HepG2 (cell line): ENCODE measurements around the gene ALDOA. TPM values are rescaled to one million over a fixed set of nuclear protein-coding genes. Genes with fewer than 3 reads are reported as not detected.
A peak's percentile ranks its signal among the peaks of the same experiment; 100 is the strongest.

Experiments
- ARNT ChIP-seq: fragments of 450-650 bp; IDR thresholded peaks from 2 replicates; pipeline ENCODE4 v1.6.1; 2017
- BHLHE40 ChIP-seq: IDR thresholded peaks from 2 replicates; pipeline ENCODE4 v1.6.1; 2011; ENCODE audit warnings: low read length, improper control_type of control experiment
- CCAR2 ChIP-seq: fragments of 200-400 bp; formaldehyde crosslinking; optimal IDR thresholded peaks from 2 replicates; pipeline ENCODE3; 2018; ENCODE audit warnings: low read depth, mild to moderate bottlenecking, low read length, moderate library complexity
- DMTF1 ChIP-seq: sonication (generic); formaldehyde crosslinking; IDR thresholded peaks from 2 replicates; pipeline ENCODE4 v1.4.0; 2020; ENCODE audit warnings: mild to moderate bottlenecking, missing genetic modification reagents
- FIP1L1 ChIP-seq: fragments of 200-400 bp; formaldehyde crosslinking; IDR thresholded peaks from 2 replicates; pipeline ENCODE4 v1.6.1; 2018; ENCODE audit warnings: low read depth, mild to moderate bottlenecking, low read length, moderate library complexity, borderline replicate concordance; ENCODE audit not compliant: insufficient read depth
- FOXA1 ChIP-seq, 2 experiments: fragments of 450-650 bp in 1 of 2; sonication (generic) in 1 of 2; formaldehyde crosslinking in 1 of 2; IDR thresholded peaks; 2 replicates each; pipeline versions ENCODE4 v1.4.0 to v1.6.1; 2016 to 2020; ENCODE audit warnings: missing genetic modification reagents in 1 of 2
- FOXM1 ChIP-seq: sonication (generic); formaldehyde crosslinking; IDR thresholded peaks from 2 replicates; pipeline ENCODE4 v1.5.0; 2020; ENCODE audit warnings: missing genetic modification reagents
- GABPA ChIP-seq, 2 experiments: IDR thresholded peaks; 2 replicates each; pipeline ENCODE4 v1.6.1; 2011 to 2016; ENCODE audit warnings: low read depth in 2 of 2, low read length in 1 of 2, missing biosample characterization in 1 of 2, missing genetic modification characterization in 1 of 2
- HOXA9 ChIP-seq: sonication (generic); formaldehyde crosslinking; IDR thresholded peaks from 2 replicates; pipeline ENCODE4 v1.8.1; 2022; ENCODE audit warnings: missing genetic modification reagents, mild to moderate bottlenecking, moderate library complexity, borderline replicate concordance
- ISX ChIP-seq: sonication (generic); formaldehyde crosslinking; conservative IDR thresholded peaks from 2 replicates; pipeline ENCODE4 v1.5.0; 2020; ENCODE audit warnings: missing genetic modification reagents
- MXI1 ChIP-seq: IDR thresholded peaks from 3 replicates; pipeline ENCODE4 v1.6.1; 2012; ENCODE audit warnings: low read depth, low read length, inconsistent platforms, borderline replicate concordance
- NKX3-1 ChIP-seq: sonication (generic); formaldehyde crosslinking; IDR thresholded peaks from 2 replicates; pipeline ENCODE4 v1.5.0; 2020; ENCODE audit warnings: missing genetic modification reagents
- PHF5A ChIP-seq: IDR thresholded peaks from one replicate; pipeline ENCODE4 v1.6.1; 2018; ENCODE audit warnings: low read depth, missing genetic modification reagents; ENCODE audit not compliant: unreplicated experiment
- RCOR2 ChIP-seq: IDR thresholded peaks from 2 replicates; pipeline ENCODE4 v1.6.1; 2016; ENCODE audit warnings: missing biosample characterization, missing genetic modification reagents
- RFX1 ChIP-seq: fragments of 450-650 bp; IDR thresholded peaks from 2 replicates; pipeline ENCODE4 v1.6.1; 2017
- RNF2 ChIP-seq: fragments of 450-650 bp; conservative IDR thresholded peaks from 2 replicates; pipeline ENCODE4 v1.6.1; 2016; ENCODE audit warnings: low read depth
- RORA ChIP-seq: sonication (generic); formaldehyde crosslinking; IDR thresholded peaks from 2 replicates; pipeline ENCODE4 v1.5.0; 2020; ENCODE audit warnings: mild to moderate bottlenecking, missing genetic modification reagents, moderate library complexity
- SPEN ChIP-seq: sonication (generic); formaldehyde crosslinking; IDR thresholded peaks from 2 replicates; pipeline ENCODE4 v1.5.1; 2020; ENCODE audit warnings: low read depth, mild to moderate bottlenecking, missing genetic modification reagents
- TP53 ChIP-seq: sonication (generic); formaldehyde crosslinking; conservative IDR thresholded peaks from 2 replicates; pipeline ENCODE4 v1.4.0; 2020; ENCODE audit warnings: missing genetic modification reagents
- ZBTB38 ChIP-seq: sonication (generic); formaldehyde crosslinking; IDR thresholded peaks from 2 replicates; pipeline ENCODE4 v1.5.1; 2020; ENCODE audit warnings: mild to moderate bottlenecking, missing genetic modification reagents
- ZKSCAN8 ChIP-seq: IDR thresholded peaks from 2 replicates; pipeline ENCODE4 v1.6.1; 2016; ENCODE audit warnings: borderline replicate concordance, missing genetic modification reagents, missing compliant biosample characterization
- ZMYM3 ChIP-seq: sonication (generic); formaldehyde crosslinking; IDR thresholded peaks from 2 replicates; pipeline ENCODE4 v1.5.1; 2020; ENCODE audit warnings: mild to moderate bottlenecking, missing genetic modification reagents
- ZNF614 ChIP-seq: IDR thresholded peaks from 2 replicates; pipeline ENCODE4 v1.6.1; 2018; ENCODE audit warnings: missing biosample characterization, missing genetic modification reagents, inconsistent platforms, borderline replicate concordance
- ZNF652 ChIP-seq: IDR thresholded peaks from 2 replicates; pipeline ENCODE4 v1.6.1; 2016; ENCODE audit warnings: low read depth, borderline replicate concordance
- polyA plus RNA-seq, 8 experiments: library from polyadenylated mRNA; depleted of rRNA in 3 of 8; stranded (reverse) in 7 of 8; unstranded in 1 of 8; fragments of >200 nt; fragmentation: Illumina TruSeq in 4 of 8; extraction: Trizol in 4 of 8; gene quantifications; 2 replicates each; pipeline versions ENCODE4 v1.2.1 to v1.2.3, GENCODE V29; 2011 to 2016; ENCODE audit warnings: low read depth in 4 of 8, missing spikeins in 1 of 8, mixed read lengths in 1 of 8; ENCODE audit not compliant: insufficient read depth in 1 of 8
- total RNA-seq, 5 experiments: library from RNA; depleted of rRNA; stranded (reverse); fragments of >200 nt; fragmentation: Illumina TruSeq; extraction: Trizol; gene quantifications; 2 replicates each; pipeline ENCODE4 v1.2.3, GENCODE V29; 2016; ENCODE audit warnings: low read depth in 1 of 5
- TF ChIP-seq, protein P1 (sequence below): sonication (generic); formaldehyde crosslinking; conservative IDR thresholded peaks from 2 replicates; pipeline ENCODE4 v1.4.0; 2020; ENCODE audit warnings: missing genetic modification reagents
- TF ChIP-seq, protein P2 (sequence below): sonication (generic); formaldehyde crosslinking; IDR thresholded peaks from 2 replicates; pipeline ENCODE4 v1.9.0; 2021; ENCODE audit warnings: missing genetic modification reagents, borderline replicate concordance
- TF ChIP-seq, protein P3 (sequence below): sonication (generic); formaldehyde crosslinking; IDR thresholded peaks from 2 replicates; pipeline ENCODE4 v1.4.0; 2020; ENCODE audit warnings: missing genetic modification reagents

The ALDOA gene
- total and polyA plus RNA-seq, 2 of the 13 experiments (the other 11 are each of a cell fraction or from before 2014, with no cell fraction given), result 925 to 1,884 TPM

DNA sequence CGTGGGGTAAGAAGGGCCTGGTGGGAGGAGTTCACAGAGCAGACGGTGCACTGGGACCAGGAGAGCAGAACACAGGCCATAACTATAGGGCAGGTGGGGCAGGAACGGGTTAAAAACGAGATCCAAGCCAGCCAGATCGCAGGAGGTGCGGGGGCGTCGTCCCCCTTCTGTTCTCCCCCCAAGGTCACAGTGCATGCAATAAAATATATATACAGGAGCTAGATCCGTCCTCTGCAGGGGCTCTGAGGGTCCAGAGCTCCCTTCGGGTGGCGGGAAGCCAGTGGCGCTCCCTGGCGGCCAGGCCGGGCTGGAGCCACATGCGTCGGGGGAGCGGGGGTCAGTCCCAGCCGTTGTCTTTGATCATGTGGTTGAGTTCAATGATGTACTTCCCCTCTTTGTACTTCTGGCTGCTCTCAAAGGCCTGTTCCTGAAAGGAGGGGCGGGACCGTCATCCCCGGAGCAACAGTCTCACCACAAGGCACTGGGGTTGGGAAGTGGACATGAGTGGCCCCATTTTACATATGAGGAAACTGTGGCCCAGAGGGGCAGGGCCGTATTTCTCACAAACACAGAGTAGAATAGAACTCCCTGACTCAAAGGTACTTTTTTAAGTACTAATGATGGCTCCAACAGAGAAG lies 26.9 kb downstream of the ALDOA start (continued):
- peak; percentile 85 for TF ChIP-seq DMTF1 (CRISPR knock-in tag)
- TF ChIP-seq, protein P1, sequence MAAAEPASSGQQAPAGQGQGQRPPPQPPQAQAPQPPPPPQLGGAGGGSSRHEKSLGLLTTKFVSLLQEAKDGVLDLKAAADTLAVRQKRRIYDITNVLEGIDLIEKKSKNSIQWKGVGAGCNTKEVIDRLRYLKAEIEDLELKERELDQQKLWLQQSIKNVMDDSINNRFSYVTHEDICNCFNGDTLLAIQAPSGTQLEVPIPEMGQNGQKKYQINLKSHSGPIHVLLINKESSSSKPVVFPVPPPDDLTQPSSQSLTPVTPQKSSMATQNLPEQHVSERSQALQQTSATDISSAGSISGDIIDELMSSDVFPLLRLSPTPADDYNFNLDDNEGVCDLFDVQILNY, result peak; percentile 93
- 0 out of 2 replicates have a peak, but pooled peaks have one; percentile 15 for TF ChIP-seq FIP1L1
- 0 out of 2 replicates have a peak, but pooled peaks have one; percentile 37 for TF ChIP-seq ZBTB38 (CRISPR knock-in tag)
- TF ChIP-seq ZNF652, result peak; percentile 98
- peak; percentile 23; the same call in 1 of the 2 replicates for TF ChIP-seq GABPA (IDR thresholded peaks at IDR 0.05; ENCODE audit: low read depth, low read length)
- TF ChIP-seq GABPA (CRISPR knock-in tag; IDR thresholded peaks at IDR 0.05; ENCODE audit: low read depth), result peak; percentile 83
- no peak for TF ChIP-seq ISX (CRISPR knock-in tag)
- TF ChIP-seq ZMYM3 (CRISPR knock-in tag), result peak; percentile 97
- no peak for TF ChIP-seq FOXA1 (IDR thresholded peaks at IDR 0.05)
- TF ChIP-seq FOXA1 (CRISPR knock-in tag; IDR thresholded peaks at IDR 0.05), result no peak
- TF ChIP-seq FOXM1 (CRISPR knock-in tag), result no peak
- TF ChIP-seq ZNF614 (CRISPR knock-in tag), result peak; percentile 69; the same call in 1 of the 2 replicates
- TF ChIP-seq, protein P2, sequence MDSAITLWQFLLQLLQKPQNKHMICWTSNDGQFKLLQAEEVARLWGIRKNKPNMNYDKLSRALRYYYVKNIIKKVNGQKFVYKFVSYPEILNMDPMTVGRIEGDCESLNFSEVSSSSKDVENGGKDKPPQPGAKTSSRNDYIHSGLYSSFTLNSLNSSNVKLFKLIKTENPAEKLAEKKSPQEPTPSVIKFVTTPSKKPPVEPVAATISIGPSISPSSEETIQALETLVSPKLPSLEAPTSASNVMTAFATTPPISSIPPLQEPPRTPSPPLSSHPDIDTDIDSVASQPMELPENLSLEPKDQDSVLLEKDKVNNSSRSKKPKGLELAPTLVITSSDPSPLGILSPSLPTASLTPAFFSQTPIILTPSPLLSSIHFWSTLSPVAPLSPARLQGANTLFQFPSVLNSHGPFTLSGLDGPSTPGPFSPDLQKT (CRISPR knock-in tag), result no peak
- 0 out of 2 replicates have a peak, but pooled peaks have one; percentile 50 for TF ChIP-seq RORA
- peak; percentile 21 for TF ChIP-seq PHF5A (CRISPR knock-in tag)
- no peak for TF ChIP-seq RNF2
- peak; percentile 14; the same call in 1 of the 2 replicates for TF ChIP-seq ZKSCAN8 (CRISPR knock-in tag)
- peak; percentile 92; the same call in 1 of the 2 replicates for TF ChIP-seq RCOR2 (CRISPR knock-in tag)
- no peak for TF ChIP-seq TP53 (CRISPR knock-in tag)
- TF ChIP-seq HOXA9, result 0 out of 2 replicates have a peak, but pooled peaks have one; percentile 13
- TF ChIP-seq, protein P3, sequence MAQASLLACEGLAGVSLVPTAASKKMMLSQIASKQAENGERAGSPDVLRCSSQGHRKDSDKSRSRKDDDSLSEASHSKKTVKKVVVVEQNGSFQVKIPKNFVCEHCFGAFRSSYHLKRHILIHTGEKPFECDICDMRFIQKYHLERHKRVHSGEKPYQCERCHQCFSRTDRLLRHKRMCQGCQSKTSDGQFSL (CRISPR knock-in tag), result peak; percentile 79
- TF ChIP-seq SPEN (CRISPR knock-in tag), result peak; percentile 68
- no peak for TF ChIP-seq ARNT
- no peak for TF ChIP-seq RFX1
- TF ChIP-seq CCAR2, result no peak
- peak; percentile 33; the same call in 1 of the 2 replicates for TF ChIP-seq BHLHE40
- TF ChIP-seq MXI1, result peak; percentile 94; the same call in 2 of the 3 replicates
- no peak for TF ChIP-seq NKX3-1 (CRISPR knock-in tag)
